HG03442 (cell line): ENCODE measurements around the gene FLOT1.

ENCODE experiments used
- ATAC-seq: cut with Tn5 transposase; IDR thresholded peaks from one replicate; pipeline ENCODE4 v1.9.1; 2021; ENCODE audit warnings: mild to moderate bottlenecking, moderate library complexity; ENCODE audit not compliant: unreplicated experiment

FLOT1 gene

GRCh38 chr6:30747902-30748769, 5.6 kb upstream of the FLOT1 start:
- no peak for ATAC-seq

GRCh38 chr6:30747300-30747687, 4.8 kb upstream of the FLOT1 start:
- no peak for ATAC-seq

GRCh38 chr6:30744054-30744805, 1.7 kb upstream of the FLOT1 start, which contains the start of gene IER3:
Gene IER3 (minus strand): TSS chr6:30744547. CDS start chr6:30744518, 29 bp downstream.
- no peak for ATAC-seq

- no peak for ATAC-seq
These were observed 889 bp upstream of the FLOT1 start for GRCh38 chr6:30743099-30744053.

GRCh38 chr6:30741789-30742315, 635 bp downstream of the FLOT1 start:
- ATAC-seq, result no peak

- ATAC-seq, result no peak
These were observed 1.3 kb downstream of the FLOT1 start for GRCh38 chr6:30741063-30741779.

GRCh38 chr6:30740540-30740870, 2.0 kb downstream of the FLOT1 start:
- no peak for ATAC-seq

- no peak for ATAC-seq
These were observed 4.0 kb downstream of the FLOT1 start for GRCh38 chr6:30738532-30738931.

GRCh38 chr6:30735668-30736314, 6.7 kb downstream of the FLOT1 start:
- ATAC-seq, result no peak

- ATAC-seq, result no peak
These were observed 10.1 kb downstream of the FLOT1 start for GRCh38 chr6:30732237-30732943.

GRCh38 chr6:30730601-30731435, 11.7 kb downstream of the FLOT1 start:
- ATAC-seq, result peak; percentile 49

GRCh38 chr6:30727920-30728553, 14.4 kb downstream of the FLOT1 start:
- ATAC-seq, result no peak

GRCh38 chr6:30726506-30727413, 15.7 kb downstream of the FLOT1 start:
- ATAC-seq, result no peak

- no peak for ATAC-seq
These were observed 16.6 kb downstream of the FLOT1 start for GRCh38 chr6:30725713-30726505.

GRCh38 chr6:30724906-30725667, 17.4 kb downstream of the FLOT1 start:
- ATAC-seq, result no peak
